Stimulated activated CD8-positive, alpha-beta memory T cell treated with anti-CD3 and anti-CD28 coated beads, Interleukin-7, amount 100 ng/mL, for 1 hour (primary cell): ENCODE results near the gene TJP1.
"Not testable (repeated sequence)": the region's sequence is repeated elsewhere in the genome, so short reads cannot be mapped to it uniquely, and the experiment has no call there.

Experiments used
- DNase-seq, 2 donors: peaks; one replicate each; pipeline ENCODE4 v3.0.0-alpha.2; 2020; ENCODE audit warnings: low read depth in 2 of 2

TJP1 gene

GRCh38 chr15:29800491-29801366 lies 21.5 kb downstream of the TJP1 start:
- no peak for DNase-seq

GRCh38 chr15:29799859-29800258 lies 22.4 kb downstream of the TJP1 start:
- no peak for DNase-seq

GRCh38 chr15:29795610-29796009 lies 26.7 kb downstream of the TJP1 start:
- no peak for DNase-seq

- no peak for DNase-seq
These were observed 29.7 kb downstream of the TJP1 start for GRCh38 chr15:29792426-29793159.

GRCh38 chr15:29790607-29791006 lies 31.7 kb downstream of the TJP1 start:
- DNase-seq, result no peak

- no peak for DNase-seq
These were observed 32.4 kb downstream of the TJP1 start for GRCh38 chr15:29789871-29790270.

GRCh38 chr15:29788433-29789034 lies 33.7 kb downstream of the TJP1 start:
- DNase-seq, result no peak

GRCh38 chr15:29787767-29788166 lies 34.5 kb downstream of the TJP1 start:
- DNase-seq, result no peak

- DNase-seq, result no peak
These were observed 36.6 kb downstream of the TJP1 start for GRCh38 chr15:29785642-29786041.

GRCh38 chr15:29785136-29785535 lies 37.1 kb downstream of the TJP1 start:
- DNase-seq, result no peak

- DNase-seq, result no peak
These were observed 37.9 kb downstream of the TJP1 start for GRCh38 chr15:29784413-29784812.

- DNase-seq, result not testable (repeated sequence)
These were observed 39.5 kb downstream of the TJP1 start for GRCh38 chr15:29782816-29783215.

- DNase-seq, result no peak
These were observed 43.9 kb downstream of the TJP1 start for GRCh38 chr15:29778382-29778781.

GRCh38 chr15:29776859-29777258 lies 45.4 kb downstream of the TJP1 start:
- no peak for DNase-seq

GRCh38 chr15:29774900-29775299 lies 47.4 kb downstream of the TJP1 start:
- no peak for DNase-seq

- DNase-seq, result no peak
These were observed 48.5 kb downstream of the TJP1 start for GRCh38 chr15:29773816-29774215.

GRCh38 chr15:29773000-29773399 lies 49.3 kb downstream of the TJP1 start:
- no peak for DNase-seq

- DNase-seq, result no peak
These were observed 51.5 kb downstream of the TJP1 start for GRCh38 chr15:29770796-29771195.

GRCh38 chr15:29765898-29766527 lies 56.3 kb downstream of the TJP1 start:
- no peak for DNase-seq

GRCh38 chr15:29765234-29765841 lies 56.9 kb downstream of the TJP1 start:
- no peak for DNase-seq

- DNase-seq, result no peak
These were observed 62.7 kb downstream of the TJP1 start for GRCh38 chr15:29759596-29759995.
